Fibroblast of lung (primary cell): Measurements from ENCODE around the gene MACF1. TPM values are rescaled to one million over a fixed set of nuclear protein-coding genes. Genes with fewer than 3 reads are reported as not detected.

Source experiments
- DNase-seq, 2 donors: peaks; one replicate each; pipeline versions ENCODE4 v3.0.0 to v3.0.0-alpha.2; 2010; ENCODE audit warnings: low read depth in 2 of 2
- H2AFZ ChIP-seq: 2 replicates; pipeline ENCODE4 v1.5.1; 2012; ENCODE audit warnings: low read length, control low read depth, inconsistent platforms
- H3K27ac ChIP-seq: 2 replicates; pipeline ENCODE4 v1.5.1; 2011; ENCODE audit warnings: low read length, control low read depth; ENCODE audit not compliant: insufficient read depth
- H3K27me3 ChIP-seq: 2 replicates; pipeline ENCODE4 v1.5.1; 2011; ENCODE audit warnings: mild to moderate bottlenecking, low read length; ENCODE audit not compliant: control insufficient read depth, insufficient read depth
- H3K36me3 ChIP-seq: 2 replicates; pipeline ENCODE4 v1.5.1; 2011; ENCODE audit warnings: low read length; ENCODE audit not compliant: control insufficient read depth, insufficient read depth
- H3K4me1 ChIP-seq: 2 replicates; pipeline ENCODE4 v1.5.1; 2011; ENCODE audit warnings: low read length; ENCODE audit not compliant: control insufficient read depth, insufficient read depth; ENCODE audit errors: extremely low read depth
- H3K4me2 ChIP-seq: 2 replicates; pipeline ENCODE4 v1.5.1; 2011; ENCODE audit warnings: low read length, control low read depth; ENCODE audit not compliant: insufficient read depth; ENCODE audit errors: extremely low read depth
- H3K4me3 ChIP-seq, 4 experiments: fragments of 200-600 bp in 1 of 4; sonication (generic) in 1 of 4; replicated peaks in 1 of 4; 2 replicates each; pipeline ENCODE4 v1.5.1; 2011 to 2016; ENCODE audit warnings: low read length in 4 of 4, low read depth in 3 of 4, mild to moderate bottlenecking in 3 of 4, control low read depth in 2 of 4, inconsistent platforms in 1 of 4, mixed read lengths in 1 of 4; ENCODE audit not compliant: insufficient read depth in 1 of 4; ENCODE audit errors: control extremely low read depth in 1 of 4
- H3K79me2 ChIP-seq: 2 replicates; pipeline ENCODE4 v1.5.1; 2012; ENCODE audit warnings: mild to moderate bottlenecking, low read length, inconsistent platforms; ENCODE audit not compliant: control insufficient read depth, insufficient read depth
- H3K9ac ChIP-seq: 2 replicates; pipeline ENCODE4 v1.5.1; 2011; ENCODE audit warnings: mild to moderate bottlenecking, low read length, control low read depth; ENCODE audit not compliant: insufficient read depth
- H3K9me3 ChIP-seq: 2 replicates; pipeline ENCODE4 v1.5.1; 2012; ENCODE audit warnings: low read depth, low read length; ENCODE audit not compliant: control insufficient read depth, insufficient read depth
- H4K20me1 ChIP-seq: 2 replicates; pipeline ENCODE4 v1.5.1; 2011; ENCODE audit warnings: low read length; ENCODE audit not compliant: control insufficient read depth, insufficient read depth; ENCODE audit errors: extremely low read depth
- CTCF ChIP-seq, 2 donors: IDR thresholded peaks in 1 of 2; conservative IDR thresholded peaks in 1 of 2; 1 replicate in 1 of 2; 2 replicates in 1 of 2; pipeline ENCODE4 v1.5.1; 2011 to 2012; ENCODE audit warnings: low read length in 2 of 2, control low read depth in 1 of 2, inconsistent platforms in 1 of 2, low read depth in 1 of 2, mild to moderate bottlenecking in 1 of 2
- EZH2 ChIP-seq: IDR thresholded peaks from 2 replicates; pipeline ENCODE4 v1.5.1; 2012; ENCODE audit warnings: low read length, control low read depth, mild to moderate bottlenecking; ENCODE audit errors: missing control alignments
- polyA plus RNA-seq, 2 donors: library from polyadenylated mRNA; depleted of rRNA in 1 of 2; stranded (reverse) in 1 of 2; unstranded in 1 of 2; fragments of >200 nt; gene quantifications; 2 replicates each; pipeline ENCODE4 v1.2.1, GENCODE V29; 2011 to 2012; ENCODE audit warnings: missing spikeins in 1 of 2
- total RNA-seq: library from RNA; depleted of rRNA; stranded (reverse); fragments of >200 nt; gene quantifications from 2 replicates; pipeline ENCODE4 v1.2.1, GENCODE V29; 2014

Gene MACF1
- total and polyA plus RNA-seq, 2 donors (not counting 1 experiment from before 2014, with no cell fraction given) = 178 to 414 TPM

GRCh38 chr1:39380036-39380435 is 175.5 kb downstream of the MACF1 start:
- no peaks in the 10 kb centered on the region for H4K20me1 ChIP-seq
- H3K27ac ChIP-seq = no peak overlapping the region

GRCh38 chr1:39381839-39382238 is 177.3 kb downstream of the MACF1 start:
- TF ChIP-seq EZH2 = no peak
- no peak for TF ChIP-seq CTCF (conservative IDR thresholded peaks at IDR 0.05 in 1 of 2, IDR thresholded peaks at IDR 0.05 in 1 of 2; ENCODE audit: low read depth in 1 of 2, low read length in 2 of 2)
- H2AFZ ChIP-seq = no peak overlapping the region

More at GRCh38 chr1:39380036-39380435, 175.5 kb downstream of the MACF1 start:
- Histone ChIP-seq H3K36me3 (no peaks in the 10 kb centered on the region), H3K27me3 (no peaks in the 10 kb centered on the region), H3K4me3 (no peak overlapping the region), H3K9me3 (no peaks in the 10 kb centered on the region), H3K79me2 (no peaks in the 10 kb centered on the region), H2AFZ (no peak overlapping the region), H3K9ac (no peak overlapping the region), H3K4me1 (peaks cover 2% of the 10 kb centered on the region), H3K4me2 (no peak overlapping the region)
- no peak for DNase-seq
- TF ChIP-seq CTCF (conservative IDR thresholded peaks at IDR 0.05 in 1 of 2, IDR thresholded peaks at IDR 0.05 in 1 of 2; ENCODE audit: low read depth in 1 of 2, low read length in 2 of 2) = no peak
- TF ChIP-seq EZH2 = no peak

GRCh38 chr1:39384305-39384704 is 179.8 kb downstream of the MACF1 start:
- Histone ChIP-seq H3K79me2 (peaks cover 14% of the 10 kb centered on the region), H3K4me2 (no peak overlapping the region), H3K9me3 (no peaks in the 10 kb centered on the region), H3K4me3 (no peak overlapping the region), H3K27me3 (no peaks in the 10 kb centered on the region), H3K9ac (no peak overlapping the region), H2AFZ (no peak overlapping the region), H4K20me1 (no peaks in the 10 kb centered on the region), H3K27ac (no peak overlapping the region), H3K36me3 (peaks cover 7% of the 10 kb centered on the region), H3K4me1 (peaks cover 22% of the 10 kb centered on the region)
- TF ChIP-seq CTCF (conservative IDR thresholded peaks at IDR 0.05 in 1 of 2, IDR thresholded peaks at IDR 0.05 in 1 of 2; ENCODE audit: low read depth in 1 of 2, low read length in 2 of 2) (no peak), EZH2 (no peak)
- DNase-seq = no peak

More at GRCh38 chr1:39381839-39382238, 177.3 kb downstream of the MACF1 start:
- H4K20me1 ChIP-seq = no peaks in the 10 kb centered on the region
- no peak overlapping the region for H3K27ac ChIP-seq
- no peak overlapping the region for H3K4me2 ChIP-seq
- peaks cover 4% of the 10 kb centered on the region for H3K36me3 ChIP-seq
- H3K9ac ChIP-seq = no peak overlapping the region
- no peaks in the 10 kb centered on the region for H3K9me3 ChIP-seq
- H3K79me2 ChIP-seq = no peaks in the 10 kb centered on the region
- peak; percentile 40 to 71 for DNase-seq
- no peak overlapping the region for H3K4me3 ChIP-seq
- H3K4me1 ChIP-seq = peaks cover 9% of the 10 kb centered on the region
- H3K27me3 ChIP-seq = no peaks in the 10 kb centered on the region
